HG02588 (cell line): ENCODE measurements around the gene MYF5.

Experiments used
- ATAC-seq: cut with Tn5 transposase; IDR thresholded peaks from one replicate; pipeline ENCODE4 v1.9.1; 2021; ENCODE audit warnings: mild to moderate bottlenecking, moderate library complexity; ENCODE audit not compliant: unreplicated experiment

The MYF5 gene

DNA sequence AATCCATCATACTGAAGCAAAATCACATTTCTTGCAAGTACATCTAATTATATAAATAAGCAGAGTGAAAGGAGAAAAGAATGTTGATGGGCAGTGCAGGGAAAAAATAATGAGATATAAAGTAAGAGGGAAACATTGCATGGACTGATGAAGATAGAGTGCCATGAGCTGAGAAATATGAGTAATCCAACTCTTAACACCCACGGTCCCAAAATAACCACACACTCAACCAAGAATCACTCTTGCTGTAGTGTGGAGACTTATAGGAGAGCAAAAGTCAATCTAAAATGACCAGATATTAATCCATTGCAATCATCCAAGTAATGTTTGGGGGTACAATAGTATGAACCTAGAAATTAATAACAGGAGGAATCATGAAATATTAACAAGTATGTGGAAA lies 40.2 kb downstream of the MYF5 start:
- ATAC-seq, result peak; percentile 90

GRCh38 chr12:80761838-80762237 lies 45.1 kb downstream of the MYF5 start:
- ATAC-seq, result peak; percentile 36

DNA sequence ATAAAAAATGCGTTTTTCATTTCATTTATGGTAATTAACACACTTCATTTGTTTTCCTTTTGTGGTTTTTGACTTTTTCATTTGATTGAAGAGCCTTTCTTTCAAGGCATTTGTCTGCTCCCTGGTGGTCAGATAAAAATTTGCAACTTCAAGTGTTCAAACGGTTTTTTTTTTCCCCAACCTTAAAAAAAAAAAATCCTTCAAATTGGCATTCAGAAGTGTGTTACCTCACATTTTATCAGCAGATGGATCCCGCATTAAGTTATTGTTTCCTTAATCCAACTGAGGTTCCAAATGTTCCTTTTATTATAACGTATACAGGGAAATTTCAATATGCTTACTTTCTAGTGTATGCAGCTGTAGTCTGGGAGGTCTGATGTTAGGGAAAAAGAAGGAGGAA lies 47.2 kb downstream of the MYF5 start:
- no peak for ATAC-seq

- no peak for ATAC-seq
These were observed 49.5 kb downstream of the MYF5 start for GRCh38 chr12:80766210-80766609.

- ATAC-seq, result peak; percentile 93
These were observed 50.2 kb downstream of the MYF5 start for GRCh38 chr12:80766897-80767296.
